Measurements from ENCODE around the gene ASNSD1.
A peak's percentile ranks its signal among the peaks of the same experiment; 100 is the strongest.

Gene ASNSD1

GRCh38 chr2:189661148-189661956 lies at the start of gene ASNSD1:
TSS of gene ASNSD1 (plus strand) at chr2:189661459. CDS start at chr2:189666133, 4,674 bp downstream.
- DNase-seq: peak; percentile 100

GRCh38 chr2:189613077-189613636 lies 48.1 kb upstream of the ASNSD1 start:
- no peak for DNase-seq

- DNase-seq: no peak
These were observed 47.4 kb upstream of the ASNSD1 start for GRCh38 chr2:189613650-189614420.

- DNase-seq: no peak
These were observed 46.7 kb upstream of the ASNSD1 start for GRCh38 chr2:189614585-189614984.

GRCh38 chr2:189618197-189618596 lies 43.1 kb upstream of the ASNSD1 start:
- no peak for DNase-seq

GRCh38 chr2:189621781-189622180 lies 39.5 kb upstream of the ASNSD1 start:
- DNase-seq: no peak

- no peak for DNase-seq
These were observed 38.2 kb upstream of the ASNSD1 start for GRCh38 chr2:189623049-189623448.

GRCh38 chr2:189624648-189625355 lies 36.5 kb upstream of the ASNSD1 start:
- no peak for DNase-seq

GRCh38 chr2:189625636-189626035 lies 35.6 kb upstream of the ASNSD1 start:
- DNase-seq: no peak

GRCh38 chr2:189627789-189628188 lies 33.5 kb upstream of the ASNSD1 start:
- DNase-seq: no peak

GRCh38 chr2:189628817-189629530 lies 32.3 kb upstream of the ASNSD1 start:
- DNase-seq: no peak

GRCh38 chr2:189629531-189630453 lies 31.5 kb upstream of the ASNSD1 start:
- DNase-seq: no peak

GRCh38 chr2:189631849-189632248 lies 29.4 kb upstream of the ASNSD1 start:
- DNase-seq: no peak

GRCh38 chr2:189633392-189633811 lies 27.9 kb upstream of the ASNSD1 start:
- no peak for DNase-seq

GRCh38 chr2:189635353-189635752 lies 25.9 kb upstream of the ASNSD1 start:
- no peak for DNase-seq

- DNase-seq: no peak
These were observed 22.8 kb upstream of the ASNSD1 start for GRCh38 chr2:189638301-189639006.

GRCh38 chr2:189639007-189639609 lies 22.2 kb upstream of the ASNSD1 start:
- no peak for DNase-seq

GRCh38 chr2:189641002-189641401 lies 20.3 kb upstream of the ASNSD1 start:
- no peak for DNase-seq

GRCh38 chr2:189641590-189641989 lies 19.7 kb upstream of the ASNSD1 start:
- no peak for DNase-seq

GRCh38 chr2:189646521-189646920 lies 14.7 kb upstream of the ASNSD1 start:
- DNase-seq: no peak

Measured in MV-4-11 (cell line).